ENCODE results near the gene HOXA11.

GRCh38 chr7:27204851-27205322 lies 19.9 kb upstream of the HOXA11 start:
- TF ChIP-seq CTCF (IDR thresholded peaks at IDR 0.05) (no peak), POLR2A (IDR thresholded peaks at IDR 0.05) (no peak)
